ENCODE measurements around the gene PTGFRN. TPM values are rescaled to one million over a fixed set of nuclear protein-coding genes. Genes with fewer than 3 reads are reported as not detected.

PTGFRN gene
- total and polyA plus RNA-seq, 2 of the 4 experiments (the other 2 are of a cell fraction), result 0.90 to 1.1 TPM

- H3K36me3 ChIP-seq (ENCODE audit: control insufficient read depth, insufficient read depth, low read length), result no peaks in the 10 kb centered on the region
- H3K4me1 ChIP-seq (ENCODE audit: control insufficient read depth, insufficient read depth, low read length), result no peaks in the 10 kb centered on the region
- no peak overlapping the region for H3K18ac ChIP-seq (ENCODE audit: low read depth, low read length)
- no peak overlapping the region for H3K23ac ChIP-seq (ENCODE audit: low read depth, low read length)
- H3K4ac ChIP-seq (ENCODE audit: low read depth, low read length), result no peak overlapping the region
- H3K4me2 ChIP-seq (ENCODE audit: low read depth, low read length), result no peak overlapping the region
- H3K4me3 ChIP-seq (ENCODE audit: insufficient read depth, low read depth, low read length), result no peak overlapping the region
- intact Hi-C loops (cut with micrococcal nuclease), result no loop called here
- H4K20me1 ChIP-seq (ENCODE audit: insufficient read depth, low read length), result no peaks in the 10 kb centered on the region
- H2BK15ac ChIP-seq (ENCODE audit: low read depth, low read length), result no peak overlapping the region
- no peak overlapping the region for H2AFZ ChIP-seq (replicated peaks; ENCODE audit: low read length, poor library complexity)
- no peak overlapping the region for H3K56ac ChIP-seq (ENCODE audit: extremely low read depth, insufficient read depth, low read length)
- H2BK5ac ChIP-seq (ENCODE audit: low read depth, low read length, poor library complexity, severe bottlenecking), result no peak overlapping the region
- no peak overlapping the region for H4K91ac ChIP-seq (ENCODE audit: insufficient read depth, low read depth, low read length)
- H3K9ac ChIP-seq (ENCODE audit: low read depth, low read length), result no peak overlapping the region
- ATAC-seq (ENCODE audit: low read depth) (no peak), DNase-seq (no peak)
- no peak overlapping the region for H2AK9ac ChIP-seq (replicated peaks; ENCODE audit: low read depth, low read length, poor library complexity)
- TF ChIP-seq CHD1 (IDR thresholded peaks at IDR 0.05; ENCODE audit: low read depth, low read length) (no peak), FOS (IDR thresholded peaks at IDR 0.05; ENCODE audit: low read depth, low read length) (no peak), RCOR1 (IDR thresholded peaks at IDR 0.05; ENCODE audit: insufficient replicate concordance, low read length) (no peak), RAD21 (IDR thresholded peaks at IDR 0.05; ENCODE audit: low read length) (no peak), SMC3 (IDR thresholded peaks at IDR 0.05; ENCODE audit: low read depth, low read length) (no peak), RFX5 (IDR thresholded peaks at IDR 0.05; ENCODE audit: low read depth, low read length) (no peak), POLR2A (IDR thresholded peaks at IDR 0.05; ENCODE audit: low read depth, low read length) (no peak), MXI1 (IDR thresholded peaks at IDR 0.05; ENCODE audit: borderline replicate concordance, low read depth, low read length) (no peak)
- TF ChIP-seq, protein P1, sequence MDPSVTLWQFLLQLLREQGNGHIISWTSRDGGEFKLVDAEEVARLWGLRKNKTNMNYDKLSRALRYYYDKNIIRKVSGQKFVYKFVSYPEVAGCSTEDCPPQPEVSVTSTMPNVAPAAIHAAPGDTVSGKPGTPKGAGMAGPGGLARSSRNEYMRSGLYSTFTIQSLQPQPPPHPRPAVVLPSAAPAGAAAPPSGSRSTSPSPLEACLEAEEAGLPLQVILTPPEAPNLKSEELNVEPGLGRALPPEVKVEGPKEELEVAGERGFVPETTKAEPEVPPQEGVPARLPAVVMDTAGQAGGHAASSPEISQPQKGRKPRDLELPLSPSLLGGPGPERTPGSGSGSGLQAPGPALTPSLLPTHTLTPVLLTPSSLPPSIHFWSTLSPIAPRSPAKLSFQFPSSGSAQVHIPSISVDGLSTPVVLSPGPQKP (IDR thresholded peaks at IDR 0.05; ENCODE audit: borderline replicate concordance, low read depth, low read length), result no peak
- TF ChIP-seq, protein P2, sequence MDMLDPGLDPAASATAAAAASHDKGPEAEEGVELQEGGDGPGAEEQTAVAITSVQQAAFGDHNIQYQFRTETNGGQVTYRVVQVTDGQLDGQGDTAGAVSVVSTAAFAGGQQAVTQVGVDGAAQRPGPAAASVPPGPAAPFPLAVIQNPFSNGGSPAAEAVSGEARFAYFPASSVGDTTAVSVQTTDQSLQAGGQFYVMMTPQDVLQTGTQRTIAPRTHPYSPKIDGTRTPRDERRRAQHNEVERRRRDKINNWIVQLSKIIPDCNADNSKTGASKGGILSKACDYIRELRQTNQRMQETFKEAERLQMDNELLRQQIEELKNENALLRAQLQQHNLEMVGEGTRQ (IDR thresholded peaks at IDR 0.05; ENCODE audit: low read depth, low read length), result no peak
- WGBS, 2 experiments (ENCODE audit: extremely low coverage in 2 of 2, insufficient read length in 1 of 2), result 94% methylated on average over 5 of the region's 6 CpGs; no CpG with 5 or more reads in 1 of the 2 experiments
- no peak overlapping the region for H2BK20ac ChIP-seq (ENCODE audit: low read depth, low read length)
- H4K8ac ChIP-seq (ENCODE audit: low read depth in 2 of 2, low read length in 2 of 2), result no peak overlapping the region
- no peak overlapping the region for H2AK5ac ChIP-seq (ENCODE audit: low read depth, low read length)
- H3K14ac ChIP-seq (replicated peaks; ENCODE audit: low read depth, low read length), result no peak overlapping the region
- H3K9me3 ChIP-seq (ENCODE audit: control insufficient read depth, insufficient read depth, low read length), result no peaks in the 10 kb centered on the region
- no peak overlapping the region for H4K5ac ChIP-seq (ENCODE audit: low read depth, low read length)
- ChIA-PET POLR2A (ENCODE audit: unreplicated experiment) (no interaction called here), CTCF (no interaction called here)
- H3K9me1 ChIP-seq (ENCODE audit: insufficient read depth, low read length), result no peaks in the 10 kb centered on the region
- BruUV-seq (replicated peaks), result no TSS peak
- H2BK120ac ChIP-seq (ENCODE audit: low read depth, low read length), result no peak overlapping the region
- no peaks in the 10 kb centered on the region for H3K27me3 ChIP-seq (ENCODE audit: control insufficient read depth, insufficient read depth, low read length)
- no peak overlapping the region for H3K27ac ChIP-seq (ENCODE audit: insufficient read depth, low read length)
- in situ Hi-C loops (cut with MboI; ENCODE audit: low sequenced_read_pairs), result no loop called here
- dilution Hi-C loops (cut with HindIII; ENCODE audit: low sequenced_read_pairs, unreplicated experiment), result no loop called here
- no peaks in the 10 kb centered on the region for H3K79me1 ChIP-seq (ENCODE audit: low read depth in 1 of 2, low read length in 2 of 2)
These were observed 51.9 kb downstream of the PTGFRN start for GRCh38 chr1:116961606-116962005.
